Right forelimb (tissue), 1 donor: Measurements from ENCODE around the gene IPO4.

Experiments used
- DNase-seq: peaks from one replicate; pipeline ENCODE4 v3.0.0-alpha.2; 2018

IPO4 gene

GRCh38 chr14:24145690-24146452, 42.7 kb downstream of the IPO4 start:
- no peak for DNase-seq

GRCh38 chr14:24145219-24145618, 43.4 kb downstream of the IPO4 start:
- DNase-seq = no peak

GRCh38 chr14:24144451-24144850, 44.2 kb downstream of the IPO4 start:
- no peak for DNase-seq

- DNase-seq = no peak
These were observed 45.1 kb downstream of the IPO4 start for GRCh38 chr14:24143511-24143910.

- peak; percentile 99 for DNase-seq
These were observed 47.3 kb downstream of the IPO4 start, which contains the start of gene EMC9 for GRCh38 chr14:24141097-24141880. TSS of gene EMC9 (minus strand) at chr14:24141591. CDS start at chr14:24141304, 287 bp downstream.

GRCh38 chr14:24139272-24139934, 49.2 kb downstream of the IPO4 start:
- no peak for DNase-seq

- DNase-seq = no peak
These were observed 50.0 kb downstream of the IPO4 start for GRCh38 chr14:24138396-24139271.

- DNase-seq = no peak
These were observed 50.9 kb downstream of the IPO4 start for GRCh38 chr14:24137529-24138395.

GRCh38 chr14:24136684-24137528, 51.7 kb downstream of the IPO4 start:
- no peak for DNase-seq

- DNase-seq = peak; percentile 95
These were observed 52.6 kb downstream of the IPO4 start, which contains the start of gene PSME1 for GRCh38 chr14:24135834-24136683. TSS of gene PSME1 (plus strand) at chr14:24136194. CDS start at chr14:24136263, 69 bp downstream.

- DNase-seq = no peak
These were observed 53.1 kb downstream of the IPO4 start for GRCh38 chr14:24135584-24135833.

- DNase-seq = no peak
These were observed 54.9 kb downstream of the IPO4 start for GRCh38 chr14:24133735-24134134.

- no peak for DNase-seq
These were observed 55.6 kb downstream of the IPO4 start for GRCh38 chr14:24132976-24133375.

- no peak for DNase-seq
These were observed 56.4 kb downstream of the IPO4 start for GRCh38 chr14:24132061-24132685.

GRCh38 chr14:24131549-24131966, 57.1 kb downstream of the IPO4 start:
- DNase-seq = no peak

GRCh38 chr14:24130717-24131548, 57.7 kb downstream of the IPO4 start:
- peak; percentile 72 for DNase-seq

- DNase-seq = no peak
These were observed 58.3 kb downstream of the IPO4 start, which contains the start of gene FITM1 for GRCh38 chr14:24130380-24130716. TSS of gene FITM1 (plus strand) at chr14:24130659. CDS start at chr14:24131564, 905 bp downstream.
